IMR-90 (cell line): ENCODE results near the gene ERBB4. TPM values are rescaled to one million over a fixed set of nuclear protein-coding genes. Genes with fewer than 3 reads are reported as not detected.

ENCODE experiments used
- ATAC-seq: fragments of 200-7000 bp; cut with Tn5 transposase; 2 replicates; pipeline ENCODE4 v1.9.1; 2020; ENCODE audit warnings: low read depth, mild to moderate bottlenecking, moderate library complexity
- BruUV-seq: library from RNA; stranded (reverse); fragments of 400-500 nt; replicated peaks from 2 replicates; lab custom pipeline; 2021; lab: Mats Ljungman, UMichigan
- CTCF ChIA-PET: fragments of 300-600 bp; formaldehyde crosslinking; extraction: SDS; loops from one replicate; lab custom pipeline; 2021; ENCODE audit warnings: antibody characterized with exemption; lab: Yijun Ruan, JAX
- POLR2A ChIA-PET: fragments of 300-600 bp; sonication (Branson Sonifier 250); formaldehyde crosslinking; loops from one replicate; lab custom pipeline; 2022; ENCODE audit warnings: antibody characterized with exemption; ENCODE audit not compliant: unreplicated experiment; lab: Charles Lee
- DNase-seq: peaks from one replicate; pipeline ENCODE4 v3.0.0; 2013
- H2AFZ ChIP-seq: replicated peaks from 2 replicates; pipeline ENCODE3; 2013; ENCODE audit warnings: low read length, mild to moderate bottlenecking; ENCODE audit not compliant: poor library complexity
- H2AK5ac ChIP-seq: 2 replicates; pipeline ENCODE4 v1.6.1; 2013; ENCODE audit warnings: low read depth, low read length, inconsistent platforms
- H2AK9ac ChIP-seq: replicated peaks from 2 replicates; pipeline ENCODE3; 2013; ENCODE audit warnings: mild to moderate bottlenecking, low read depth, low read length, moderate library complexity; ENCODE audit not compliant: poor library complexity
- H2BK120ac ChIP-seq: 2 replicates; pipeline ENCODE4 v1.6.1; 2013; ENCODE audit warnings: low read depth, low read length, inconsistent platforms
- H2BK15ac ChIP-seq: 3 replicates; pipeline ENCODE4 v1.6.1; 2013; ENCODE audit warnings: low read depth, low read length, inconsistent platforms
- H2BK20ac ChIP-seq: 2 replicates; pipeline ENCODE4 v1.6.1; 2013; ENCODE audit warnings: low read depth, mild to moderate bottlenecking, inconsistent platforms, low read length, moderate library complexity
- H2BK5ac ChIP-seq: 2 replicates; pipeline ENCODE4 v1.6.1; 2013; ENCODE audit warnings: mild to moderate bottlenecking, low read depth, low read length, inconsistent platforms; ENCODE audit not compliant: poor library complexity, severe bottlenecking
- H3K14ac ChIP-seq: replicated peaks from 2 replicates; pipeline ENCODE4 v1.6.1; 2013; ENCODE audit warnings: low read depth, low read length, inconsistent platforms
- H3K18ac ChIP-seq: 2 replicates; pipeline ENCODE4 v1.6.1; 2013; ENCODE audit warnings: low read depth, low read length, control low read depth
- H3K23ac ChIP-seq: 2 replicates; pipeline ENCODE4 v1.6.1; 2013; ENCODE audit warnings: low read depth, low read length, inconsistent platforms
- H3K27ac ChIP-seq: 2 replicates; pipeline ENCODE4 v1.5.1; 2013; ENCODE audit warnings: mild to moderate bottlenecking, control low read depth, low read length; ENCODE audit not compliant: insufficient read depth
- H3K27me3 ChIP-seq: 2 replicates; pipeline ENCODE4 v1.6.1; 2013; ENCODE audit warnings: low read length; ENCODE audit not compliant: control insufficient read depth, insufficient read depth
- H3K36me3 ChIP-seq: 2 replicates; pipeline ENCODE4 v1.6.1; 2013; ENCODE audit warnings: low read length, mixed read lengths; ENCODE audit not compliant: control insufficient read depth, insufficient read depth
- H3K4ac ChIP-seq: 2 replicates; pipeline ENCODE4 v1.6.1; 2013; ENCODE audit warnings: low read depth, low read length, inconsistent platforms
- H3K4me1 ChIP-seq: 2 replicates; pipeline ENCODE4 v1.6.1; 2013; ENCODE audit warnings: low read length, mixed read lengths; ENCODE audit not compliant: control insufficient read depth, insufficient read depth
- H3K4me2 ChIP-seq: 2 replicates; pipeline ENCODE4 v1.6.1; 2013; ENCODE audit warnings: low read depth, mild to moderate bottlenecking, control low read depth, low read length, moderate library complexity
- H3K4me3 ChIP-seq: 2 replicates; pipeline ENCODE4 v1.5.1; 2013; ENCODE audit warnings: low read depth, mild to moderate bottlenecking, control low read depth, low read length, moderate library complexity; ENCODE audit not compliant: insufficient read depth
- H3K56ac ChIP-seq: 2 replicates; pipeline ENCODE4 v1.6.1; 2013; ENCODE audit warnings: low read length, inconsistent platforms; ENCODE audit not compliant: insufficient read depth; ENCODE audit errors: extremely low read depth
- H3K79me1 ChIP-seq, 2 experiments: 2 replicates each; pipeline ENCODE4 v1.6.1; 2013; ENCODE audit warnings: low read length in 2 of 2, inconsistent platforms in 1 of 2, low read depth in 1 of 2
- H3K9ac ChIP-seq: 2 replicates; pipeline ENCODE4 v1.6.1; 2013; ENCODE audit warnings: low read depth, low read length, control low read depth
- H3K9me1 ChIP-seq: 2 replicates; pipeline ENCODE4 v1.6.1; 2013; ENCODE audit warnings: low read length, inconsistent platforms; ENCODE audit not compliant: insufficient read depth
- H3K9me3 ChIP-seq: 2 replicates; pipeline ENCODE4 v1.6.1; 2013; ENCODE audit warnings: low read length; ENCODE audit not compliant: control insufficient read depth, insufficient read depth
- H4K20me1 ChIP-seq: 2 replicates; pipeline ENCODE4 v1.6.1; 2013; ENCODE audit warnings: low read length, inconsistent platforms; ENCODE audit not compliant: insufficient read depth
- H4K5ac ChIP-seq: 2 replicates; pipeline ENCODE4 v1.6.1; 2013; ENCODE audit warnings: mild to moderate bottlenecking, low read depth, low read length, control low read depth
- H4K8ac ChIP-seq, 2 experiments: 2 replicates each; pipeline ENCODE4 v1.6.1; 2013; ENCODE audit warnings: low read depth in 2 of 2, low read length in 2 of 2, control low read depth in 1 of 2, inconsistent platforms in 1 of 2
- H4K91ac ChIP-seq: 2 replicates; pipeline ENCODE4 v1.6.1; 2013; ENCODE audit warnings: low read depth, low read length, inconsistent platforms; ENCODE audit not compliant: insufficient read depth
- FOS ChIP-seq: fragments of 150-350 bp; IDR thresholded peaks from 2 replicates; pipeline ENCODE4 v1.6.1; 2016; ENCODE audit warnings: low read depth, low read length
- MXI1 ChIP-seq: IDR thresholded peaks from 2 replicates; pipeline ENCODE4 v1.6.1; 2012; ENCODE audit warnings: low read depth, mild to moderate bottlenecking, low read length, moderate library complexity, borderline replicate concordance
- RCOR1 ChIP-seq: IDR thresholded peaks from 2 replicates; pipeline ENCODE4 v1.6.1; 2012; ENCODE audit warnings: mild to moderate bottlenecking, low read length, improper control_type of control experiment; ENCODE audit not compliant: insufficient replicate concordance
- WGBS, 2 experiments: methylation state at CpG; one replicate each; pipeline versions ENCODE4 v1.1.5 to v1.1.7; 2013; ENCODE audit warnings: missing lambda C conversion rate in 2 of 2; ENCODE audit not compliant: insufficient read length in 1 of 2; ENCODE audit errors: extremely low coverage in 2 of 2; 5-methylcytosine and 5-hydroxymethylcytosine counted together
- dilution Hi-C: fragments of 300-500 bp; cut with HindIII; formaldehyde crosslinking; loops from one replicate; pipeline ENCODE4 v1.14.3; 2018; ENCODE audit warnings: low sequenced_read_pairs; ENCODE audit not compliant: unreplicated experiment
- in situ Hi-C: fragments of 300-500 bp; cut with MboI; formaldehyde crosslinking; loops from 3 replicates; pipeline ENCODE4 v1.14.3; 2019; ENCODE audit warnings: low sequenced_read_pairs, inconsistent platforms, mixed read lengths
- intact Hi-C: fragments of 100-400 bp; cut with micrococcal nuclease; formaldehyde crosslinking; loops from 2 replicates; pipeline ENCODE4 v1.10.0; 2022
- polyA plus RNA-seq, 3 experiments: library from polyadenylated mRNA; depleted of rRNA; stranded (reverse); fragments of >200 nt; gene quantifications; 2 replicates each; pipeline ENCODE4 v1.2.3, GENCODE V29; 2012; ENCODE audit warnings: low replicate concordance in 1 of 3
- total RNA-seq: library from RNA; depleted of rRNA; stranded (reverse); fragments of >200 nt; gene quantifications from 2 replicates; pipeline ENCODE4 v1.2.3, GENCODE V29; 2012
- TF ChIP-seq, protein P1 (sequence below): conservative IDR thresholded peaks from 2 replicates; pipeline ENCODE4 v1.5.1; 2012; ENCODE audit warnings: mild to moderate bottlenecking, low read depth, low read length, improper control_type of control experiment
- TF ChIP-seq, protein P2 (sequence below): fragments of 150-350 bp; IDR thresholded peaks from 2 replicates; pipeline ENCODE4 v1.6.1; 2017; ENCODE audit warnings: mild to moderate bottlenecking, antibody characterized with exemption, low read length, low read depth

Gene ERBB4
- total and polyA plus RNA-seq, 2 of the 4 experiments (the other 2 are of a cell fraction), result not detected

DNA sequence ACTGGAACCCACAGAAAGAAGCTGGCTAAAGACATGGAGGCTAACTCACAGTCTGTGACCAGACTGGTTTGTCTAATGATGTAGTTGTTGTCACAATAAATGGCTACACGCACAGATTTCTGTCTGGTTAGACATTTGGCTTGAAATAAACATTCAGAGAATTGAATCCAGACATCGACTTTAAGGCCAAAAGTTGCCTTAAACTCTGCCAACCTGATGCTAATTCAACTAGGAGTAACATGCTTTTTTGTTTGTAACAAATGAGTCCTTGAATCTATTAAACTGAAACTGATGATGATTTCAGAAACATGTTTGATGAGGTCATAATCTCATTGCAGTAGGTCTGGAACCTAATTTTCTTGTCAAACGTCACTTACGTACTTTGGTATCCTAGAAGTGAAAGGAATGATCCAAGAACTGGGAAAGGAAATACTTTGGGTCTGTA is 123.8 kb downstream of the ERBB4 start:
- Histone ChIP-seq H4K20me1 (no peaks in the 10 kb centered on the region), H3K4me3 (no peak overlapping the region)

More for the DNA sequence above, 123.8 kb downstream of the ERBB4 start:
- H3K9me1 ChIP-seq, result no peaks in the 10 kb centered on the region
- WGBS, 2 experiments, result no CpG with 5 or more reads among the region's 4 CpGs
- in situ Hi-C loops (no loop called here), dilution Hi-C loops (no loop called here), intact Hi-C loops (loop anchor here (5.0 kb wide), 1 partner anchor 52 kb away; no protein-coding TSS in a partner anchor)
- H2AK9ac ChIP-seq, result no peak overlapping the region
- no peaks in the 10 kb centered on the region for H3K27me3 ChIP-seq
- H3K36me3 ChIP-seq, result no peaks in the 10 kb centered on the region
- H3K4me1 ChIP-seq, result no peaks in the 10 kb centered on the region
- no peaks in the 10 kb centered on the region for H3K9me3 ChIP-seq
- no peak overlapping the region for H3K23ac ChIP-seq
- no peak for TF ChIP-seq RCOR1
- no peak for TF ChIP-seq FOS
- TF ChIP-seq, protein P1, sequence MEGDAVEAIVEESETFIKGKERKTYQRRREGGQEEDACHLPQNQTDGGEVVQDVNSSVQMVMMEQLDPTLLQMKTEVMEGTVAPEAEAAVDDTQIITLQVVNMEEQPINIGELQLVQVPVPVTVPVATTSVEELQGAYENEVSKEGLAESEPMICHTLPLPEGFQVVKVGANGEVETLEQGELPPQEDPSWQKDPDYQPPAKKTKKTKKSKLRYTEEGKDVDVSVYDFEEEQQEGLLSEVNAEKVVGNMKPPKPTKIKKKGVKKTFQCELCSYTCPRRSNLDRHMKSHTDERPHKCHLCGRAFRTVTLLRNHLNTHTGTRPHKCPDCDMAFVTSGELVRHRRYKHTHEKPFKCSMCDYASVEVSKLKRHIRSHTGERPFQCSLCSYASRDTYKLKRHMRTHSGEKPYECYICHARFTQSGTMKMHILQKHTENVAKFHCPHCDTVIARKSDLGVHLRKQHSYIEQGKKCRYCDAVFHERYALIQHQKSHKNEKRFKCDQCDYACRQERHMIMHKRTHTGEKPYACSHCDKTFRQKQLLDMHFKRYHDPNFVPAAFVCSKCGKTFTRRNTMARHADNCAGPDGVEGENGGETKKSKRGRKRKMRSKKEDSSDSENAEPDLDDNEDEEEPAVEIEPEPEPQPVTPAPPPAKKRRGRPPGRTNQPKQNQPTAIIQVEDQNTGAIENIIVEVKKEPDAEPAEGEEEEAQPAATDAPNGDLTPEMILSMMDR, result no peak
- TF ChIP-seq, protein P2, sequence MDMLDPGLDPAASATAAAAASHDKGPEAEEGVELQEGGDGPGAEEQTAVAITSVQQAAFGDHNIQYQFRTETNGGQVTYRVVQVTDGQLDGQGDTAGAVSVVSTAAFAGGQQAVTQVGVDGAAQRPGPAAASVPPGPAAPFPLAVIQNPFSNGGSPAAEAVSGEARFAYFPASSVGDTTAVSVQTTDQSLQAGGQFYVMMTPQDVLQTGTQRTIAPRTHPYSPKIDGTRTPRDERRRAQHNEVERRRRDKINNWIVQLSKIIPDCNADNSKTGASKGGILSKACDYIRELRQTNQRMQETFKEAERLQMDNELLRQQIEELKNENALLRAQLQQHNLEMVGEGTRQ, result no peak
- no peak for TF ChIP-seq MXI1
- DNase-seq (no peak), ATAC-seq (no peak)
- no peak overlapping the region for H3K14ac ChIP-seq
- H2AFZ ChIP-seq, result no peak overlapping the region
- no peak overlapping the region for H3K4me2 ChIP-seq
- H3K4ac ChIP-seq, result no peak overlapping the region
- no peak overlapping the region for H2AK5ac ChIP-seq
- BruUV-seq, result no TSS peak
- H2BK5ac ChIP-seq, result no peak overlapping the region
- ChIA-PET POLR2A (no interaction called here), CTCF (no interaction called here)
- H2BK15ac ChIP-seq, result no peak overlapping the region
- no peak overlapping the region for H4K91ac ChIP-seq
- H3K56ac ChIP-seq, result no peak overlapping the region
- no peak overlapping the region for H2BK20ac ChIP-seq
- no peak overlapping the region for H2BK120ac ChIP-seq
- no peak overlapping the region for H3K9ac ChIP-seq
- H4K8ac ChIP-seq, result no peak overlapping the region
- no peak overlapping the region for H3K27ac ChIP-seq
- no peak overlapping the region for H3K18ac ChIP-seq
- H3K79me1 ChIP-seq, result no peaks in the 10 kb centered on the region
- H4K5ac ChIP-seq, result no peak overlapping the region
